T-cell (primary cell): ENCODE measurements around the gene TSHZ1. TPM values are rescaled to one million over a fixed set of nuclear protein-coding genes. Genes with fewer than 3 reads are reported as not detected.

Experiments
- ATAC-seq, 4 experiments: fragments of 200-7000 bp in 3 of 4; fragments of 150-1000 bp in 1 of 4; cut with Tn5 transposase; replicated peaks in 1 of 4; 1 replicate in 3 of 4; 2 replicates in 1 of 4; pipeline ENCODE4 v1.10.0; 2021; ENCODE audit warnings: moderate library complexity in 3 of 4, mild to moderate bottlenecking in 2 of 4, moderate number of reproducible peaks in 1 of 4
- CTCF ChIA-PET, 2 donors: fragments of 300-600 bp; sonication (Branson Sonifier 250); formaldehyde crosslinking; loops; one replicate each; lab custom pipeline; 2022; ENCODE audit warnings: antibody characterized with exemption in 2 of 2; lab: Charles Lee
- POLR2A ChIA-PET, 2 donors: fragments of 300-600 bp; sonication (Branson Sonifier 250); formaldehyde crosslinking; loops; one replicate each; lab custom pipeline; 2022; ENCODE audit warnings: antibody characterized with exemption in 2 of 2; lab: Charles Lee
- DNase-seq, 35 experiments: peaks; one replicate each; pipeline versions ENCODE4 v3.0.0 to v3.0.0-alpha.2; 2013 to 2023
- H3K27ac ChIP-seq: one replicate; pipeline ENCODE4 v1.5.1; 2013; ENCODE audit warnings: low read length
- H3K27me3 ChIP-seq, 2 experiments: replicated peaks in 1 of 2; 1 replicate in 1 of 2; 2 replicates in 1 of 2; pipeline versions ENCODE4 v1.6.1 to v1.7.0; 2013; ENCODE audit warnings: low read length in 1 of 2, mixed read lengths in 1 of 2; ENCODE audit not compliant: control insufficient read depth in 2 of 2, insufficient read depth in 2 of 2; ENCODE audit errors: extremely low read depth in 1 of 2
- H3K36me3 ChIP-seq, 2 donors: 1 replicate in 1 of 2; 2 replicates in 1 of 2; pipeline versions ENCODE4 v1.6.1 to v1.7.0; 2013; ENCODE audit warnings: low read length in 1 of 2; ENCODE audit not compliant: control insufficient read depth in 2 of 2, insufficient read depth in 1 of 2; ENCODE audit errors: extremely low read depth in 1 of 2
- H3K4me1 ChIP-seq, 2 experiments: 1 replicate in 1 of 2; 2 replicates in 1 of 2; pipeline versions ENCODE4 v1.6.1 to v1.7.0; 2013; ENCODE audit warnings: low read length in 2 of 2, mixed read lengths in 1 of 2; ENCODE audit not compliant: insufficient read depth in 2 of 2, control insufficient read depth in 1 of 2; ENCODE audit errors: extremely low read depth in 1 of 2
- H3K4me3 ChIP-seq, 2 donors: 1 replicate in 1 of 2; 2 replicates in 1 of 2; pipeline versions ENCODE4 v1.5.1 to v1.7.0; 2013; ENCODE audit warnings: mild to moderate bottlenecking in 2 of 2, low read length in 1 of 2, moderate library complexity in 1 of 2; ENCODE audit not compliant: control insufficient read depth in 1 of 2; ENCODE audit errors: extremely low read depth in 1 of 2
- H3K9me3 ChIP-seq: 2 replicates; pipeline ENCODE4 v1.7.0; 2013
- H3K27ac Mint-ChIP-seq, 2 donors: one replicate each; pipeline ENCODE4 v1.8.0; 2020 to 2021; ENCODE audit warnings: mild to moderate bottlenecking in 2 of 2, mixed read lengths in 2 of 2
- H3K27me3 Mint-ChIP-seq, 2 donors: one replicate each; pipeline ENCODE4 v1.8.0; 2021 to 2022; ENCODE audit warnings: mixed read lengths in 2 of 2
- H3K36me3 Mint-ChIP-seq: one replicate; pipeline ENCODE4 v1.8.0; 2021; ENCODE audit warnings: mixed read lengths
- H3K4me1 Mint-ChIP-seq, 3 donors: one replicate each; pipeline ENCODE4 v1.8.0; 2020 to 2022; ENCODE audit warnings: mixed read lengths in 3 of 3, mild to moderate bottlenecking in 1 of 3
- H3K4me3 Mint-ChIP-seq, 3 donors: one replicate each; pipeline ENCODE4 v1.8.0; 2020 to 2022; ENCODE audit warnings: mild to moderate bottlenecking in 3 of 3, mixed read lengths in 3 of 3, moderate library complexity in 3 of 3
- H3K9me3 Mint-ChIP-seq, 3 donors: one replicate each; pipeline ENCODE4 v1.8.0; 2020 to 2022; ENCODE audit warnings: mixed read lengths in 3 of 3
- WGBS: methylation state at CpG from one replicate; pipeline ENCODE4 v1.1.5; 2013; ENCODE audit warnings: missing lambda C conversion rate; ENCODE audit not compliant: insufficient coverage; 5-methylcytosine and 5-hydroxymethylcytosine counted together
- total RNA-seq, 35 experiments: library from RNA in 6 of 35; stranded (reverse) in 6 of 35; fragments of 120-200 nt in 1 of 35; gene quantifications; one replicate each; pipeline versions ENCODE4 v1.2.1 to v1.2.4 and lab custom pipeline; 2013 to 2026

The TSHZ1 gene
- total RNA-seq, 5 donors from 2014 or later (not counting 1 experiment from before 2014, with no cell fraction given) = 26.5 to 31.3 (median 28.2) TPM

DNA sequence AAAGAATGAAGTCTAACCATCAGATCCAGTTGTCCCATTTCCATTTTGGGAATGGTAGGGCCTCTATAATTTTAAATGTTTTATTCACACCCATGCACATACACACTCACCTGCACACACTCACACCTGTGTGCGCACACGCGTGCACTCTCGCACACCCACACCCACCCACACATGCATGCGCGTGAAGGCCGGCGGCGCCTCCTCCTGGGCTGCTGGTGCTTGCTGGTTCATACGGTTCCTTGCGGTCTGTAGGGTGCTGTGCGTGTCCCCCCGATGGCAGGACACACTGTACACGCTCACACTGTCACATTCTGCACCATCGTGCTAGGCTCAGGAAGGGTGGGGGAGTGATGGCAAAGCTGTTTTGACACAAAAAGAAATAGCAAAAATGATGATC lies 63.2 kb downstream of the TSHZ1 start:
- peaks cover 72 to 73% (median 73%) of the 10 kb centered on the region in 3 donors for H3K4me1 Mint-ChIP-seq
- ChIA-PET POLR2A (interaction anchor here in 1 of 2 donors (0.6 kb wide), 1 partner anchor 22 kb away, joined by 6 read pairs; no protein-coding TSS in a partner anchor), CTCF (no interaction called here)
- H3K36me3 ChIP-seq = peaks cover 0 to 3% of the 10 kb centered on the region in 2 donors
- H3K4me3 ChIP-seq = no peak overlapping the region
- H3K27ac Mint-ChIP-seq = no peak overlapping the region
- H3K9me3 ChIP-seq = no peaks in the 10 kb centered on the region
- no peaks in the 10 kb centered on the region for H3K36me3 Mint-ChIP-seq
- ATAC-seq (no peak), DNase-seq (no peak)
- 95% methylated on average over 4 of the region's 15 CpGs for WGBS
- no peak overlapping the region for H3K27ac ChIP-seq
- H3K4me1 ChIP-seq = peaks cover 2 to 27% of the 10 kb centered on the region in 2 experiments
- no peak overlapping the region for H3K4me3 Mint-ChIP-seq
- H3K27me3 ChIP-seq = no peaks in the 10 kb centered on the region
- no peaks in the 10 kb centered on the region for H3K9me3 Mint-ChIP-seq
- H3K27me3 Mint-ChIP-seq = no peaks in the 10 kb centered on the region

DNA sequence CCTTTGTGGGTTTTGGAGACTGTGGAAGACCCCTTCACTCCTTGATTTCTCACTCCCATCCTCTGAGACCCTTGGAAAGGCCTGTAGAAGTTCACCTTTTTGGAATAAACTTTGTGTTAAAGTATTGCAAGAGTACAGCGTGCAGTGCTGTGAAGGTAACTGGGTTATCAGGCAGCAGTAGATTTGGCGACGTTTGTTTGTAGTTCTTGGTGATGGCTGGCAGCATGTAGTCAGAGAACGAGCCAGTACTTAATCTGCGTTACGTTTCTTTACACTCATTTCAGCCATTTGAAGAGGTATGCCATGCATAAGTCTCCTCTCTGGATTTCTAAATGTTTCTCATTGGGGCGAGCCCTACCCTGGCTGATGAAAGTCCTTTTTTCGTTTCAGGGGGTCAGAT lies 64.6 kb downstream of the TSHZ1 start:
- POLR2A ChIA-PET = no interaction called here
- Histone ChIP-seq H3K27ac (no peak overlapping the region), H3K9me3 (no peaks in the 10 kb centered on the region), H3K4me1 (peaks cover 2 to 26% of the 10 kb centered on the region in 2 experiments), H3K4me3 (no peak overlapping the region), H3K36me3 (peaks cover 0 to 3% of the 10 kb centered on the region in 2 donors), H3K27me3 (no peaks in the 10 kb centered on the region)
- no peak for ATAC-seq
- no peak overlapping the region for H3K4me3 Mint-ChIP-seq
- H3K9me3 Mint-ChIP-seq = no peaks in the 10 kb centered on the region
- 98% methylated on average over 6 of the region's 8 CpGs for WGBS
- H3K4me1 Mint-ChIP-seq = peaks cover 71 to 74% (median 72%) of the 10 kb centered on the region in 3 donors
- no peaks in the 10 kb centered on the region for H3K27me3 Mint-ChIP-seq
- no peak for DNase-seq
- no peaks in the 10 kb centered on the region for H3K36me3 Mint-ChIP-seq
- no peak overlapping the region for H3K27ac Mint-ChIP-seq
- CTCF ChIA-PET = no interaction called here

DNA sequence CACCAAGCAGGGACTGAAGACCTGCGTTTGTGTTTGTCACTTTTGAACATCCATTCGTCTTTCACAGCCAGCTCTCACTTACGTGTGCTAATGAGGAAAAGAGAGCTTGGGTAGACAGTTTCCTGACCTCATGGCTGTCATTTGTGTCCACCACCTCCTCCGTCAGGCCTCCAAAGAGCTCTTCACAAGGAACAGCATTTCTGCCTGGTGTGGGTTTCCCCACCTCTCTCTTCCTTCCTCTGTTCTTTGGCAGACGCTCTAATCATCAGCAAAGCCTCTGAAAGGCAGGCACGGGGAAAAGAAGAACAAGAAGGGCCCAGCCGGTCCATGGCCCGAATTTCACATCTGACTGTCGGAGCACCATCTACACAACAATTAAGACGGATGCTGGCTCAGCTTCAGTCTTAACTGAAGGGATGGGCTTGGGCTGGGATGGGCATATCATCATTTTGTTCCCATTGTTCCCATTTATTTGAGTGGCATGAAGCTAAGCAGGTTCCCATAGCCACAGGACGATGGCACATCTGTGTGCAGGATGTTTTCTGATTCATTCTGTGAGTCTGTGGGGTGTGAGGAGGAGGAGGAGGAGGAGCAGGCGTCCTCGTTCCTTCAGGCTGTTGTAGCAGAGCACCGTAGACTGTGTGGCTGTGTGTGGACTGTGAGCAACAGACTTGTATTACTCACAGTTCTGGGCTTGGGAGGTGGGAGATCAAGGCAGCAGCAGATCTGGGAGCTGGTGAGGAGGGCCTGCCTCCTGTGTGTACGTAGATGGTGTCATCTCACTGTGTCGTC lies 66.4 kb downstream of the TSHZ1 start:
- Mint-ChIP-seq H3K27me3 (no peaks in the 10 kb centered on the region), H3K4me3 (peak overlapping the region in 2 of 3 donors; percentile 6 to 27), H3K27ac (peak overlapping the region; percentile 45 to 59), H3K36me3 (peaks cover 10% of the 10 kb centered on the region), H3K9me3 (no peaks in the 10 kb centered on the region), H3K4me1 (peaks cover 62 to 69% (median 66%) of the 10 kb centered on the region in 3 donors)
- no peak overlapping the region for H3K4me3 ChIP-seq
- ChIA-PET POLR2A (interaction anchor here in 1 of 2 donors (0.6 kb wide), 2 partner anchors 26 to 1097 kb away, joined by 3 read pairs; no protein-coding TSS in a partner anchor), CTCF (no interaction called here)
- ATAC-seq (peak in 1 of 4 experiments; percentile 59), DNase-seq (peak in 1 of 35 experiments; percentile 14)
- H3K4me1 ChIP-seq = peaks cover 2 to 22% of the 10 kb centered on the region in 2 experiments
- no peak overlapping the region for H3K27ac ChIP-seq
- no peaks in the 10 kb centered on the region for H3K9me3 ChIP-seq
- H3K27me3 ChIP-seq = no peaks in the 10 kb centered on the region
- WGBS = 41% methylated on average over 7 of the region's 16 CpGs
- H3K36me3 ChIP-seq = peaks cover 0 to 7% of the 10 kb centered on the region in 2 donors

DNA sequence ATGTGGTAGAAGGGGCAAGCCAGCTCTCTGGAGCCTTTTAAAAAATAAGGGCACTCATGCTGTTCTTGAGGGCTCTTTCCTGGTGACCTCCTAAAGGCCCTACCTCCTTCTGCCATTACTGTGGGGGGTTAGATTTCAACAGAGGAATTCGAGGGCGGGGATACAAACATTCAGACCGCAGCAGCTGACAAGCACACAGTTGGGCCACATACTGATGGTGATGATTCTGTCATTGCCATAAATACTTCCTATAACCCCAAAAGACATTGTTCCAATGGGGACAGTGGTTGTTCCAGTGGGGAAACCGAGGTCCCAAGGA lies 67.0 kb downstream of the TSHZ1 start:
- Mint-ChIP-seq H3K9me3 (no peaks in the 10 kb centered on the region), H3K36me3 (peaks cover 14% of the 10 kb centered on the region), H3K4me3 (no peak overlapping the region), H3K27me3 (no peaks in the 10 kb centered on the region), H3K4me1 (peaks cover 60 to 68% (median 62%) of the 10 kb centered on the region in 3 donors), H3K27ac (peak overlapping the region in 1 of 2 donors; percentile 39)
- Histone ChIP-seq H3K4me3 (no peak overlapping the region), H3K9me3 (no peaks in the 10 kb centered on the region), H3K27ac (no peak overlapping the region), H3K27me3 (no peaks in the 10 kb centered on the region), H3K36me3 (peaks cover 0 to 7% of the 10 kb centered on the region in 2 donors), H3K4me1 (peaks cover 2 to 22% of the 10 kb centered on the region in 2 experiments)
- POLR2A ChIA-PET = interaction anchor here in 1 of 2 donors (0.6 kb wide), 1 partner anchor 1098 kb away, joined by 3 read pairs; no protein-coding TSS in a partner anchor
- ATAC-seq (no peak), DNase-seq (no peak)
- CTCF ChIA-PET = no interaction called here
- no CpG with 5 or more reads among the region's 4 CpGs for WGBS

DNA sequence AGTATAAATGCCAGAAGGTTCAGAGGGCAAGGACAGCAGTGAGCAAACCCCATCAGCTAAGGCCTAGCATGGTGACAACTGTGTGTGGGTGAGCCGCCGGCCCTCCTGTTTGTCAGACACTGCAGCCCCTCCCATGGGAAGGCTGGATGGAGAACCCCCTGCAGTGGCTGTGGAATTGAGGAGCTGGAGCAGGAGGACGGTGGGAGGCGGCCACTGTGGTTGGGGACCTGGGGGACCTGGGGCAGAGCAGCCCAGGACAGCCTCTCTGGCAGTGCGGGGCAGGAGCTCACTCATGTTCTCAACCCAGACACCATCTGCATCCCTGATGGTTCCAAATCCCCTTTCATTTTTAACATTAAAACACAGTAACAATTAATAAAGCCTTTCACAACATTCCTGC lies 68.8 kb downstream of the TSHZ1 start:
- no peaks in the 10 kb centered on the region for H3K27me3 Mint-ChIP-seq
- no peak overlapping the region for H3K4me3 Mint-ChIP-seq
- peaks cover 47 to 58% (median 58%) of the 10 kb centered on the region in 3 donors for H3K4me1 Mint-ChIP-seq
- peak overlapping the region in 1 of 2 donors; percentile 52 for H3K27ac Mint-ChIP-seq
- Histone ChIP-seq H3K9me3 (no peaks in the 10 kb centered on the region), H3K27ac (no peak overlapping the region), H3K4me3 (no peak overlapping the region), H3K36me3 (peaks cover 0 to 7% of the 10 kb centered on the region in 2 donors), H3K4me1 (peaks cover 2 to 22% of the 10 kb centered on the region in 2 experiments), H3K27me3 (no peaks in the 10 kb centered on the region)
- ATAC-seq = no peak
- peaks cover 27% of the 10 kb centered on the region for H3K36me3 Mint-ChIP-seq
- 100% methylated on average over 3 of the region's 5 CpGs for WGBS
- ChIA-PET CTCF (no interaction called here), POLR2A (interaction anchor here in 1 of 2 donors (0.5 kb wide), 1 partner anchor 195 kb away, joined by 4 read pairs; no protein-coding TSS in a partner anchor)
- DNase-seq = no peak
- H3K9me3 Mint-ChIP-seq = no peaks in the 10 kb centered on the region

DNA sequence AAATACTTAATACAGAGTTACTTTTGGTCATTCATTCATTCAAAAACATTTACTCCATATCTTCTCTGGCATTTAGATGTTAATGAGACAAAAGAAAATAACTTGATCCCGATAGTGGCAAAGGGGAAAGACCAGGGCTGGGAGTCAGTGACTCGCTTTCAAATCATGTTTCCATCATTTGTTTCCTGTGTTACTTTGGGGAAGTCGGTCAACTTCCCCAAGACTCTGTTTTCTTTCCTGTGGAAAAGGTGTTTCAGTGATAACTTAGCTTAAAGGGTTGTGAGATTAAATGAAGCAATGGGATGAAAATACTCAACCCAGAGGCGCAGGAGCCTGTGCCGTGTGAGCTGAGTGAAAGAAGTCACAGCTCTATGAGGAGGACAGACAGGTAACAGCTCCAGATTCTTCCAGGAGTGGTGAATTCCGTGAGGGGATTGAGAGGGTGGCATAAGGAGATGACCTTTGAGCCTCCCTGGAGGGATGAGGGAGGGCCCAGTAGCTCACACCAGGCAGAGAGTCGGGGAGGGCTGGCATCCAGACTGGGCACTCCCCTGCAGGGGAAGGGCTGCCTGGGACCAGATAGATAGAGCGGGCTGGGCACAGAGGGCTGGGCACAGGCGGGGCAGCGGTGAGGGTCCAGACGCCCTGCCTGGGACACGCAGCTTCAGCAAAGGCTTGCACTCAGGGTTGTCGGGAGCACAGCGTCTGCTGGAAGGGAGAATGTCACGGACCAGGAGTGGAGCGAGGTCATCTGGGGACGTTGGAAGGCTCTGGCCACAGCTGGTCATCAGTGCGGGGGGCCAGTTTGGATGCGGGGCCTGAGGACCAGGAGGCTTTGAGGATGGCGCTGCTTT lies 70.1 kb downstream of the TSHZ1 start:
- WGBS = 89% methylated on average over 19 of the region's 20 CpGs
- no peaks in the 10 kb centered on the region for H3K9me3 Mint-ChIP-seq
- ChIA-PET POLR2A (no interaction called here), CTCF (no interaction called here)
- Histone ChIP-seq H3K36me3 (peaks cover 7% of the 10 kb centered on the region in 2 donors), H3K9me3 (no peaks in the 10 kb centered on the region), H3K4me3 (no peak overlapping the region), H3K4me1 (peaks cover 2 to 22% of the 10 kb centered on the region in 2 experiments), H3K27me3 (no peaks in the 10 kb centered on the region), H3K27ac (no peak overlapping the region)
- no peak for ATAC-seq
- H3K36me3 Mint-ChIP-seq = peaks cover 40% of the 10 kb centered on the region
- DNase-seq = no peak
- peaks cover 40 to 65% (median 50%) of the 10 kb centered on the region in 3 donors for H3K4me1 Mint-ChIP-seq
- no peak overlapping the region for H3K4me3 Mint-ChIP-seq
- H3K27ac Mint-ChIP-seq = peak overlapping the region; percentile 3 to 52
- no peaks in the 10 kb centered on the region for H3K27me3 Mint-ChIP-seq
